Endothelial cell (in vitro differentiated cells): Measurements from ENCODE around the gene NCAPG. TPM values are rescaled to one million over a fixed set of nuclear protein-coding genes. Genes with fewer than 3 reads are reported as not detected.

Experiments used
- DNase-seq: peaks from one replicate; pipeline ENCODE4 v3.0.0; 2021; ENCODE audit warnings: low spot score
- H3K27ac Mint-ChIP-seq: one replicate; pipeline ENCODE4 v1.8.0; 2021; ENCODE audit warnings: mixed read lengths, inconsistent platforms; ENCODE audit not compliant: unreplicated experiment
- H3K27me3 Mint-ChIP-seq: one replicate; pipeline ENCODE4 v1.8.0; 2021; ENCODE audit warnings: mild to moderate bottlenecking, moderate library complexity, mixed read lengths, inconsistent platforms; ENCODE audit not compliant: unreplicated experiment
- H3K36me3 Mint-ChIP-seq: one replicate; pipeline ENCODE4 v1.8.0; 2021; ENCODE audit warnings: mild to moderate bottlenecking, low read depth, mixed read lengths, inconsistent platforms; ENCODE audit not compliant: unreplicated experiment
- H3K4me1 Mint-ChIP-seq: one replicate; pipeline ENCODE4 v1.8.0; 2021; ENCODE audit warnings: mild to moderate bottlenecking, mixed read lengths, inconsistent platforms; ENCODE audit not compliant: unreplicated experiment
- H3K4me3 Mint-ChIP-seq: one replicate; pipeline ENCODE4 v1.8.0; 2021; ENCODE audit warnings: mild to moderate bottlenecking, mixed read lengths, inconsistent platforms; ENCODE audit not compliant: unreplicated experiment
- H3K9me3 Mint-ChIP-seq: one replicate; pipeline ENCODE4 v1.8.0; 2021; ENCODE audit warnings: mixed read lengths, inconsistent platforms; ENCODE audit not compliant: unreplicated experiment
- total RNA-seq: library from RNA; stranded (reverse); fragmentation: NEBNext Ultra II Directional; extraction: Animal tissue kit (Norgen Biotek cat#: 25700); gene quantifications from one replicate; pipeline ENCODE4 v1.2.1, GENCODE V29; 2021; ENCODE audit not compliant: unreplicated experiment
- TF ChIP-seq, protein P1 (sequence below): fragments of 200-600 bp; sonication (generic); IDR thresholded peaks from one replicate; pipeline ENCODE4 v1.5.0; 2021; ENCODE audit warnings: antibody characterized with exemption; ENCODE audit not compliant: unreplicated experiment

Gene NCAPG
- total RNA-seq, 1 donor from 2014 or later, result 7.1 TPM

- H3K36me3 Mint-ChIP-seq, result peaks cover 15% of the 10 kb centered on the region
- TF ChIP-seq, protein P1, sequence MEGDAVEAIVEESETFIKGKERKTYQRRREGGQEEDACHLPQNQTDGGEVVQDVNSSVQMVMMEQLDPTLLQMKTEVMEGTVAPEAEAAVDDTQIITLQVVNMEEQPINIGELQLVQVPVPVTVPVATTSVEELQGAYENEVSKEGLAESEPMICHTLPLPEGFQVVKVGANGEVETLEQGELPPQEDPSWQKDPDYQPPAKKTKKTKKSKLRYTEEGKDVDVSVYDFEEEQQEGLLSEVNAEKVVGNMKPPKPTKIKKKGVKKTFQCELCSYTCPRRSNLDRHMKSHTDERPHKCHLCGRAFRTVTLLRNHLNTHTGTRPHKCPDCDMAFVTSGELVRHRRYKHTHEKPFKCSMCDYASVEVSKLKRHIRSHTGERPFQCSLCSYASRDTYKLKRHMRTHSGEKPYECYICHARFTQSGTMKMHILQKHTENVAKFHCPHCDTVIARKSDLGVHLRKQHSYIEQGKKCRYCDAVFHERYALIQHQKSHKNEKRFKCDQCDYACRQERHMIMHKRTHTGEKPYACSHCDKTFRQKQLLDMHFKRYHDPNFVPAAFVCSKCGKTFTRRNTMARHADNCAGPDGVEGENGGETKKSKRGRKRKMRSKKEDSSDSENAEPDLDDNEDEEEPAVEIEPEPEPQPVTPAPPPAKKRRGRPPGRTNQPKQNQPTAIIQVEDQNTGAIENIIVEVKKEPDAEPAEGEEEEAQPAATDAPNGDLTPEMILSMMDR, result no peak
- no peak overlapping the region for H3K4me3 Mint-ChIP-seq
- peaks cover 4% of the 10 kb centered on the region for H3K9me3 Mint-ChIP-seq
- no peak for DNase-seq
- peaks cover 2% of the 10 kb centered on the region for H3K27me3 Mint-ChIP-seq
- no peaks in the 10 kb centered on the region for H3K4me1 Mint-ChIP-seq
- H3K27ac Mint-ChIP-seq, result no peak overlapping the region
Observed at GRCh38 chr4:17866810-17867209, 56.0 kb downstream of the NCAPG start.

- H3K4me1 Mint-ChIP-seq, result no peaks in the 10 kb centered on the region
- peaks cover 11% of the 10 kb centered on the region for H3K36me3 Mint-ChIP-seq
- H3K4me3 Mint-ChIP-seq, result no peak overlapping the region
- TF ChIP-seq, protein P1, result no peak
- peaks cover 2% of the 10 kb centered on the region for H3K27me3 Mint-ChIP-seq
- H3K27ac Mint-ChIP-seq, result no peak overlapping the region
- H3K9me3 Mint-ChIP-seq, result no peaks in the 10 kb centered on the region
- DNase-seq, result no peak
Observed at GRCh38 chr4:17867276-17867675, 56.5 kb downstream of the NCAPG start.

- no peak for DNase-seq
- Mint-ChIP-seq H3K36me3 (no peaks in the 10 kb centered on the region), H3K9me3 (no peaks in the 10 kb centered on the region), H3K27ac (no peak overlapping the region), H3K4me1 (no peaks in the 10 kb centered on the region), H3K4me3 (no peak overlapping the region), H3K27me3 (no peaks in the 10 kb centered on the region)
- TF ChIP-seq, protein P1, result no peak
Observed at GRCh38 chr4:17869327-17869726, 58.5 kb downstream of the NCAPG start.

DNA sequence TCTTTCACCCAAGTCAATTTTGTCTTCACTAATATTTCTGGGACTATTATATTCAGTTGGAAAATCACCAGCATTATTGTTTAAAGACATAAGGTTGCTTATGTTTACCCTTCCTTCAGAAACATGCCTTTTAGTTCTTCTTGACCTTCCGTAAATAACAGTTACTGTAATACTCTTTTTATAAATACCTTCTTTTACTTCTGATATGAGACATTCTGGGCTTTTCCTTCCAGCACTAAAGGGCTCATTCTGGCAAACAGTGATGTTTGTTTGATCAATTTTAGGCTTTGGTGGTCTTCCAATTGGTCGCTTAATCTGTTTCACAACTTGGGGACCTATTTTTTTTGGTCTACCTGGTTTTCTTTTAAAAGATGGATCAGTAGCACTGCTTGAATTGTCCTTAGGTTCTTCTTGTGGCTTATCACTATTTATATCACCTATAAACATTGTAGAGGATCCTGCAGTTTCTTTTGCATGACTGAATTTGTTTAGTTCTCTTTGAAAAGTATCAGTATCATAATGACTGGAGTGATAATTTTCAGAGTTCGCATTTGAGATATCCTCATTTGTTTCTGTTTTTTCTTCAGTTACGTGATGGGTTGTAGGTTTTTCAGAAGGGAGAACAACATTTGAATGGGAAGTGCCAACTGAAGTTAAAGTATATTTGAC, 64.8 kb downstream of the NCAPG start:
- no peak for DNase-seq
- H3K4me1 Mint-ChIP-seq, result no peaks in the 10 kb centered on the region
- TF ChIP-seq, protein P1, result no peak
- no peaks in the 10 kb centered on the region for H3K27me3 Mint-ChIP-seq
- H3K9me3 Mint-ChIP-seq, result no peaks in the 10 kb centered on the region
- no peak overlapping the region for H3K27ac Mint-ChIP-seq
- no peaks in the 10 kb centered on the region for H3K36me3 Mint-ChIP-seq
- no peak overlapping the region for H3K4me3 Mint-ChIP-seq

DNA sequence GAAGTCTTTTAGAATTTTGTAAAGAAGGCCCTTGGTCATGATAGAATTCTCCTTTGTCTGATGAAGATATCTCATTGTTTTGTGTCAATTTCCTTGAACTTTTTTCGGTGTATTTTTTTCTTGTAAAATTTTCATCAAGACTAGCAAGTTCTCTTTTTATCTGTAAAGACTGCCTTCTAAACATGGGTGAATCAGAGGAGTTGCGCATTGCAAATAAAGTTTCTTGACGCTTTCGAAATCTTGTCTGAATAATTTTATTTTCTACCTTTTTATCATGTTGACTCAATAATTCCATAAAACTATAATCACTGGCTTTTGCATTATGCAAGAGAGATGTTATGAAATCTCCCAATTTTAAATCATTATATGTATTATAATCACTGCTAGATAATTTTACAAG, 66.2 kb downstream of the NCAPG start:
- TF ChIP-seq, protein P1, result no peak
- Mint-ChIP-seq H3K9me3 (no peaks in the 10 kb centered on the region), H3K27ac (no peak overlapping the region), H3K4me1 (no peaks in the 10 kb centered on the region), H3K4me3 (no peak overlapping the region), H3K27me3 (no peaks in the 10 kb centered on the region), H3K36me3 (no peaks in the 10 kb centered on the region)
- no peak for DNase-seq
